Measurements from ENCODE around the gene PDE11A.

PDE11A gene

DNA sequence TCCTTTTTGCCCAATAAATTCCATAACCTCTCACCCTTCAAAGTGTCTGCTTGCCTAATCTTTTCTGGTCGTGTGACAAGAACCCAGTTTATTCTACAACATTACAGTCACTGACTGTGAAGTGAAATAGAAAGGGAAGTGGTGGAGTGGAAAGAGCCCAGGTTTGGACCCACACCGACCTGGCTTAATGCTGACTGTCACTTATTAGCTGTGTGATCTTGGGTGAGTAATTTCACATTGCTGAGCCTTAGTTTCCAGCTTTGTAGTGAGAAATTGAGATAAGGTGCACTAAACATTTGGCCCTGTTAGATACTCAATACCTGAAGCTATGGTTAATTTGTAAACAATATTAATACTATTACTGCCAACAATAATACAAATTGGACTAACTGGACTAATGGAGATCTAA lies 388.9 kb downstream of the PDE11A start:
- DNase-seq = no peak

DNA sequence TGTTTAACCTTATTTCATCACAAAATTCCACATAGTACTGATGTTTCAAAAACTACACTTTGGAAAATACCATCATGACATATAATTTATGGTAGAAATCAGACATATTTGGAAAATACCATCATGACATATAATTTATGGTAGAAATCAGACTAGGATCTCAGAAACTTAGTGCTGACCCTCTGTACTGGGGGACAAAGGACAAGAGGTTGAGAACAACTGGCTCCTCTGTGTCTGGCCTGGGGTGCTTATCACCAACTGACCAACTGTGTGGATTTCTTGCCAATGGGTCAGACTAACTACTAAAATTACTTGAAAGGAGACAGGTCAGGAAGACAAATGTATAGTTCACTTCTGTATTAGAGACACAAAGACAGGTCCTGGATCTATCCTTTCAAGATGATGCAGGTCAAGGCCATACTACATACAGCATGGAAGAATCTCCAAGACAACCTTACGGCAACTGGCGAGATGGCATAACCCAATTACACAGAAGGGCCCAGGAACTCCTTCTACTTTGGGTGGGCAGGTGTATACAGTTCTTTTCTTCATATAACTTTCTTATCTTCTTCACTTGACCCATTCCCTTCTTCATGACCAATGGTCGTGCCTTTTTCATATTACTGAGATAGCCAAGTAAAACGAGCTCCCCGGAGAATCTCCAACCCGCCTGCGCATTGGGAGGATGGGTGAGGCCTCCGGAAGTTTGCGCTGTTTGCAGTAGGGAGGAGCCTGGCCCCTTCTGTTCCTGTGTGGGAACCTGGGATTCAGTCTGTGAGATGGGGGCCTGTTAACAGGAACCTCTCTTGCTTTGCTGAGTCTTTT lies 389.5 kb downstream of the PDE11A start:
- peak; percentile 22 for DNase-seq

GRCh38 chr2:177682006-177682405 lies 390.6 kb downstream of the PDE11A start:
- no peak for DNase-seq

GRCh38 chr2:177680866-177681712 lies 391.5 kb downstream of the PDE11A start:
- no peak for DNase-seq

GRCh38 chr2:177679611-177680605 lies 392.7 kb downstream of the PDE11A start:
- DNase-seq = peak; percentile 62

DNA sequence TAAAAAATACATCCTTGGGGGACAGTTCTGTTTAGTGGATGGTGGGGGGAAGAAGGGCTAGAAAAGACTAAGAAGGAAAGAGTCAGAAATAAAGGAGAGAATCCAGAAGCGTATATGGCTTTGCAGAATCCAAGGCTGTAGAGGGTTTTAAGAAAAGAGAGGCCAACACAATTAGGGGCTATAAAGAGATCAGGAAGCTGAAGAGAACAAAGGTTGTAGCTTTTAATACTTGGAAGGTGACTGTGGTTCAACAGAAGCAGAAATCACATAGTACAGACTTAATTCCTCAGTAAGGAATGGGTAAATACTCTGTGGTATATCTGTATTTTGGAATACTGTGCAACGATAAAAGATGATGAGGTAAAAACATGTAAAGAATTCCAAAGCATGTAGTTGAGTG lies 393.6 kb downstream of the PDE11A start:
- no peak for DNase-seq

DNA sequence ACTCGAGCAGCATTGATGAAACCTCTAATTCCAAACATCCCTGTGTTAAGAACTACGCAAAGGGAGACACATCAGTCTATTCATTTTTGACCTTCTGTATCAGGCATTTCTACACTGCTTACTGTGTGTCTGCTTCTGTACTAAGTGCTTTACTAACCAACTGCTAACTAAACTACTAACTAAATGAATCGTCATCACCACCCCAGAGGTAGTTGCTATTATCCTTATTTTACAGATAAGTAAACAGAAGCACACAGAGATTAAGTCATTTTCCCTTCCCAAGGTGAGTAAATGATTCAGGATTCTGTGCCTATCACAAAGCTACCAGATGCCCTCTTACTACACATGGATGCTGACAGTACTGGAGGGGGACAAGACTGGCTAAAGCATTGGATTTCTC lies 395.9 kb downstream of the PDE11A start:
- DNase-seq = no peak

DNA sequence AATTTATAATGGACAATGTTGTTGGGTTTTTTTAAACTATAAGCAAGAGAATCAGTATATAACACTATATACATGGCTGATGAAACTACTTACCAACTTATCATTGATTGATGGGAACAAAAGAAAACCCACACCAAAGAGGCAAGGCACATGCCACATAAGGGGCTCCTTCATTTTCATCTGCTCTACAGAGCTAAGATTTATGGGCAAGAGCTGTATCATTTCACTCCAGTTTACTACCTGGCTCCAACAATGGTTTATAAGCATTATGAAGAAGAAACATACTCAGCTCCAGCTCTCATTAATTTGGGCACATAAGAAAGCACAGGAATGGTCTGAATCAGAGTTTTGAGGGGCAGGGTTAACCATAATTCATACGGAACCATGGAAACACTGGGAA lies 396.8 kb downstream of the PDE11A start:
- no peak for DNase-seq

- DNase-seq = no peak
Measured at GRCh38 chr2:177675350-177675821, 397.2 kb downstream of the PDE11A start.

- no peak for DNase-seq
Measured at GRCh38 chr2:177673602-177674595, 398.7 kb downstream of the PDE11A start.

GRCh38 chr2:177671662-177672061 lies 400.9 kb downstream of the PDE11A start:
- no peak for DNase-seq

GRCh38 chr2:177670791-177671535 lies 401.6 kb downstream of the PDE11A start:
- no peak for DNase-seq

- no peak for DNase-seq
Measured at GRCh38 chr2:177669625-177670330, 402.8 kb downstream of the PDE11A start.

DNA sequence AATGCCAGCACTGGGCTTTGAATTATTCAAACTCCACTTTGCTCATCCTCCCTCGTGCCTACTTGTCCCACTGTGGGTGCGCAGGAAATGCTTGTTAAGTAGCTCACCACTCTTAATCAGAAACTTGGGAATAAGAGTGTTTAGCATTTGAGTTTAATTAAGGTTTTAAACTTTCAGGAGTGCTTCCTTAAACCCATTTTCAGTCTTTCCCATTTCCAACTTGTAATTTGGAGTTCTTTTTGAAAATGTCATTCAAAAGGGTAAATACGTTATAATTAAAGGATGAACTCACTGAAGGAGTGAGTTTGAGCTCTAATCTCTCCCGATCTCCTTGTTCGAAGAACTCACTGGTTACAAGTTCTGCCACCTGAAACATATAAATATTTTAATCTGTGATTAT lies 403.4 kb downstream of the PDE11A start:
- DNase-seq = no peak

GRCh38 chr2:177668617-177669016 lies 404.0 kb downstream of the PDE11A start:
- no peak for DNase-seq

- no peak for DNase-seq
Measured at GRCh38 chr2:177667626-177668025, 405.0 kb downstream of the PDE11A start.

- DNase-seq = peak; percentile 78
Measured at GRCh38 chr2:177666408-177666807, 406.2 kb downstream of the PDE11A start.

DNA sequence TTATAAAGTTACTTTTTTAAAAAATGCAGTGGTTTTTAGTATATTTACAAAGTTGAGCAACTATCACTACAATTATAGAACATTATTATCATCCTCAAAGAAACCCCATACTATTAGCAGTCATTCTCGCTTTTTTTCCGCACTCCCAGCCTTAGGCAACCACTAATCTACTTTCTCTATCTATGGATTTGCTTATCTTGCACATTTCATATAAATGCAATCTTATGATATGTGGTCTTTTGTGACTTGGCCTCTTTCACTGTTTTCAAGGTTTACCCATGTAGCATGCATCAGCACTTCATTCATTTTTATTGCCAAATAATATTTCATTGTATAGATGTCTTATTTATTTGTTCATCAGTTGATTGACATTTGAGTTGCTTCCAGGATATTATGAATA lies 406.6 kb downstream of the PDE11A start:
- no peak for DNase-seq

DNA sequence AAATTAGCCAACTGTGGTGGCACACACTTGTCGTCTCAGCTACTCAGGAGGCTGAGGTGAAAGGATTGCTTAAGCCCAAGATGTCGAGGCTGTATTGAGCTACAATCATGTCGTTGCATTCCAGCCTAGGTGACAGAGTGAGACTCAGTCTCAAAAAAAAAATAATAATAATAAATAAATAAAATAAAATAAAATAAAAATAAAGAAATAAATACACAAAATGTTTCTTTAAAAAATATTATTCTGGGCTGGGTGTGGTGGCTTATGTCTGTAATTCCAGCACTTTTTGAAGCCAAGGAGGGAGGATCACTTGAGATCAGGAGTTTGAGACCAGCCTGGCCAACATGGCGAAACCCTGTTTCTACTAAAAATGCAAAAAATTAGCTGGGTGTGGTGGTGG lies 407.2 kb downstream of the PDE11A start:
- no peak for DNase-seq

GRCh38 chr2:177662895-177663294 lies 409.7 kb downstream of the PDE11A start:
- DNase-seq = no peak
